Measurements from ENCODE around the gene TBXAS1.
"Not testable (repeated sequence)": the region's sequence is repeated elsewhere in the genome, so short reads cannot be mapped to it uniquely, and the experiment has no call there.

Gene TBXAS1

GRCh38 chr7:139916717-139917395 is 87.8 kb downstream of the TBXAS1 start:
- DNase-seq = no peak

GRCh38 chr7:139917851-139918250 is 88.8 kb downstream of the TBXAS1 start:
- no peak for DNase-seq

- no peak for DNase-seq
These were observed 89.4 kb downstream of the TBXAS1 start for GRCh38 chr7:139918480-139918879.

GRCh38 chr7:139923090-139923489 is 94.0 kb downstream of the TBXAS1 start:
- DNase-seq = no peak

GRCh38 chr7:139924461-139924860 is 95.4 kb downstream of the TBXAS1 start:
- DNase-seq = no peak

GRCh38 chr7:139929221-139929620 is 100.2 kb downstream of the TBXAS1 start:
- DNase-seq = not testable (repeated sequence)

- no peak for DNase-seq
These were observed 101.4 kb downstream of the TBXAS1 start for GRCh38 chr7:139930286-139930965.

- no peak for DNase-seq
These were observed 102.3 kb downstream of the TBXAS1 start for GRCh38 chr7:139931190-139931934.

GRCh38 chr7:139932531-139932930 is 103.5 kb downstream of the TBXAS1 start:
- DNase-seq = no peak

- DNase-seq = no peak
These were observed 107.8 kb downstream of the TBXAS1 start for GRCh38 chr7:139936760-139937310.

GRCh38 chr7:139937715-139938114 is 108.7 kb downstream of the TBXAS1 start:
- DNase-seq = no peak

- DNase-seq = no peak
These were observed 111.8 kb downstream of the TBXAS1 start for GRCh38 chr7:139940866-139941265.

GRCh38 chr7:139941421-139941820 is 112.4 kb downstream of the TBXAS1 start:
- no peak for DNase-seq

- no peak for DNase-seq
These were observed 112.8 kb downstream of the TBXAS1 start for GRCh38 chr7:139941866-139942265.

GRCh38 chr7:139942636-139943035 is 113.6 kb downstream of the TBXAS1 start:
- DNase-seq = no peak

- DNase-seq = no peak
These were observed 114.3 kb downstream of the TBXAS1 start for GRCh38 chr7:139943401-139943800.

GRCh38 chr7:139944248-139944647 is 115.2 kb downstream of the TBXAS1 start:
- no peak for DNase-seq

- DNase-seq = no peak
These were observed 117.5 kb downstream of the TBXAS1 start for GRCh38 chr7:139946533-139946932.

- DNase-seq = no peak
These were observed 118.0 kb downstream of the TBXAS1 start for GRCh38 chr7:139947021-139947420.

GRCh38 chr7:139948167-139948566 is 119.1 kb downstream of the TBXAS1 start:
- DNase-seq = no peak

- no peak for DNase-seq
These were observed 119.7 kb downstream of the TBXAS1 start for GRCh38 chr7:139948587-139949335.

GRCh38 chr7:139949629-139950028 is 120.6 kb downstream of the TBXAS1 start:
- no peak for DNase-seq
